ENCODE measurements around the gene BANF2. TPM values are rescaled to one million over a fixed set of nuclear protein-coding genes. Genes with fewer than 3 reads are reported as not detected.
A peak's percentile ranks its signal among the peaks of the same experiment; 100 is the strongest.

The BANF2 gene
- total RNA-seq, 1 experiment from 2014 or later = not detected

DNA sequence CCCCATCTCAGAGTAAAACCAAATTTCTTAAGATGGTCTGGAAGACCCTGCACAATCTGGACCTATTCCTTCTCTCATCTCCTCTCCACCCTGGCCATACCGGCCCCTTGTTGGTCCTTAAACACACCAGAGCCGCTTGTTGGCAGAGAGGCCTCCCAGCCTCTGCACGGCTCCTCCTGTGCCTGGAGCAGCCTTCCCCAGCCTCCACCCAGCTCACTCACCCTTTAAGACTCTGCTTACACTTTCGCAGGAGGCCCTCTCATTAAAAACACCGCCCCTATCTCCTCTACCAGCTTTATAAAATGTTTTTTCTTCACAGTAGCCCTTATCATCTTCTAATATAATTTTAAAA is 49.8 kb downstream of the BANF2 start:
- no peaks in the 10 kb centered on the region for H3K9me3 ChIP-seq (ENCODE audit: control insufficient read depth, low read depth, low read length)
- H3K79me2 ChIP-seq (ENCODE audit: insufficient read depth, low read length) = no peaks in the 10 kb centered on the region
- TF ChIP-seq, protein P1, sequence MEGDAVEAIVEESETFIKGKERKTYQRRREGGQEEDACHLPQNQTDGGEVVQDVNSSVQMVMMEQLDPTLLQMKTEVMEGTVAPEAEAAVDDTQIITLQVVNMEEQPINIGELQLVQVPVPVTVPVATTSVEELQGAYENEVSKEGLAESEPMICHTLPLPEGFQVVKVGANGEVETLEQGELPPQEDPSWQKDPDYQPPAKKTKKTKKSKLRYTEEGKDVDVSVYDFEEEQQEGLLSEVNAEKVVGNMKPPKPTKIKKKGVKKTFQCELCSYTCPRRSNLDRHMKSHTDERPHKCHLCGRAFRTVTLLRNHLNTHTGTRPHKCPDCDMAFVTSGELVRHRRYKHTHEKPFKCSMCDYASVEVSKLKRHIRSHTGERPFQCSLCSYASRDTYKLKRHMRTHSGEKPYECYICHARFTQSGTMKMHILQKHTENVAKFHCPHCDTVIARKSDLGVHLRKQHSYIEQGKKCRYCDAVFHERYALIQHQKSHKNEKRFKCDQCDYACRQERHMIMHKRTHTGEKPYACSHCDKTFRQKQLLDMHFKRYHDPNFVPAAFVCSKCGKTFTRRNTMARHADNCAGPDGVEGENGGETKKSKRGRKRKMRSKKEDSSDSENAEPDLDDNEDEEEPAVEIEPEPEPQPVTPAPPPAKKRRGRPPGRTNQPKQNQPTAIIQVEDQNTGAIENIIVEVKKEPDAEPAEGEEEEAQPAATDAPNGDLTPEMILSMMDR (conservative IDR thresholded peaks at IDR 0.05) = no peak
- H2BK12ac ChIP-seq (ENCODE audit: insufficient read length, low read depth, low read length) = no peak overlapping the region
- no peak for DNase-seq
- no CpG with 5 or more reads among the region's 5 CpGs for WGBS (ENCODE audit: extremely low coverage, insufficient read length, low lambda C conversion rate)
- no peak overlapping the region for H2BK5ac ChIP-seq (ENCODE audit: insufficient read length, low read length)
- H3K27me3 ChIP-seq (ENCODE audit: insufficient read depth, low read length) = no peaks in the 10 kb centered on the region
- no peak overlapping the region for H4K91ac ChIP-seq (ENCODE audit: insufficient read length, low read depth, low read length)
- H3K14ac ChIP-seq (ENCODE audit: insufficient read depth, low read length) = no peak overlapping the region
- H2BK15ac ChIP-seq (ENCODE audit: low read depth, low read length) = no peak overlapping the region
- H3K27ac Mint-ChIP-seq = no peak overlapping the region; a peak in 1 of 7 replicates
- no peak overlapping the region for H2BK20ac ChIP-seq (ENCODE audit: low read depth, low read length, poor library complexity, severe bottlenecking)
- H3K79me1 ChIP-seq (ENCODE audit: insufficient read depth, low read depth, low read length, poor library complexity, severe bottlenecking) = no peaks in the 10 kb centered on the region
- no peaks in the 10 kb centered on the region for H3K23me2 ChIP-seq (ENCODE audit: insufficient read length, low read depth, low read length, poor library complexity, severe bottlenecking)
- no peaks in the 10 kb centered on the region for H4K20me1 ChIP-seq (ENCODE audit: control insufficient read depth, insufficient read depth, insufficient read length)
- no peak overlapping the region for H2BK120ac ChIP-seq (ENCODE audit: low read depth, low read length, poor library complexity, severe bottlenecking)
- peaks cover 48 to 50% of the 10 kb centered on the region in 2 experiments for H3K4me1 Mint-ChIP-seq
- peaks cover 0 to 7% (median 0%) of the 10 kb centered on the region in 3 experiments; a peak in 4 of 7 replicates for H3K36me3 Mint-ChIP-seq (ENCODE audit: insufficient read depth in 1 of 3, low read depth in 3 of 3)
- H3K23ac ChIP-seq (ENCODE audit: insufficient read length, low read depth, low read length) = no peak overlapping the region
- H4K5ac ChIP-seq (ENCODE audit: insufficient read length, low read depth, low read length) = no peak overlapping the region
- H4K8ac ChIP-seq (replicated peaks; ENCODE audit: insufficient read length, low read depth, low read length) = no peak overlapping the region
- H3T11ph ChIP-seq (ENCODE audit: low read length) = no peak overlapping the region
- no peak overlapping the region for H2AK5ac ChIP-seq (ENCODE audit: insufficient read length, low read length)
- H3K4ac ChIP-seq (ENCODE audit: low read depth, low read length) = no peak overlapping the region
- H3K56ac ChIP-seq (ENCODE audit: insufficient read length, low read depth, low read length) = no peak overlapping the region
- no peak overlapping the region for H3K9ac ChIP-seq (ENCODE audit: extremely low read depth, insufficient read length, low read length)
- no peak overlapping the region for H3K27ac ChIP-seq (ENCODE audit: insufficient read length, low read depth, low read length)
- H2AFZ ChIP-seq (ENCODE audit: low read length) = no peak overlapping the region
- H3K9me3 Mint-ChIP-seq = peaks cover 7 to 8% of the 10 kb centered on the region in 2 experiments; a peak in 4 of 5 replicates
- no peak overlapping the region for H3K18ac ChIP-seq (ENCODE audit: insufficient read length, low read depth, low read length)
- H3K4me2 ChIP-seq (ENCODE audit: insufficient read depth, insufficient read length, low read length) = no peak overlapping the region
- H3K4me3 Mint-ChIP-seq = 0 out of 5 replicates have a peak overlapping the region, but pooled peaks of 1 of the 2 experiments have one; percentile 21
- peaks cover 14% of the 10 kb centered on the region for H3K27me3 Mint-ChIP-seq (ENCODE audit: low read depth)
- H3K4me1 ChIP-seq (ENCODE audit: insufficient read depth, low read length) = peaks cover 3% of the 10 kb centered on the region; the same call in 1 of the 2 replicates
